Measurements from ENCODE around the gene CYB5A.
"Not testable (repeated sequence)": the region's sequence is repeated elsewhere in the genome, so short reads cannot be mapped to it uniquely, and the experiment has no call there.

Gene CYB5A

DNA sequence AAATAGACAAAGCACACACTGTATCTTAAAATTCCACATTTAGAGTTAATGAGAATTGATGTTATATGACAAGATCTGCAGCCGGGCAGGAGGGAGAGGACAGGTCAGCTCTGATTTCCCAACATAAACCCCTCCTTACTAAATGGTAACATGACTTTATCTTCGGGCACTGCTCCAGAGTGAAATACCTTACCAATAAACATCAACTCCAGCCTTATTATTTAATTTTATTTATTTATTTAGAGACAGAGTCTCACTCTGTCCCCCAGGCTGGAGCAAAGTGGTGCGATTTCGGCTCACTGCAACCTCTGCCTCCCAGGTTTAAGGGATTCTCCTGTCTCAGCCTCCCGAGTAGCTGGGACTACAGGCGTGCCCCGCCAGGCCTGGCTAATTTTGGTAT lies 1.7 kb downstream of the CYB5A start:
- TF ChIP-seq JUND (IDR thresholded peaks at IDR 0.05; ENCODE audit: low read depth), result no peak
- DNase-seq (ENCODE audit: low read depth in 1 of 2, low spot score in 1 of 2), result no peak
- in situ Hi-C loops (cut with HindIII; ENCODE audit: low pct_unique_long_range_greater_than_20kb, low sequenced_read_pairs), result no loop called here

DNA sequence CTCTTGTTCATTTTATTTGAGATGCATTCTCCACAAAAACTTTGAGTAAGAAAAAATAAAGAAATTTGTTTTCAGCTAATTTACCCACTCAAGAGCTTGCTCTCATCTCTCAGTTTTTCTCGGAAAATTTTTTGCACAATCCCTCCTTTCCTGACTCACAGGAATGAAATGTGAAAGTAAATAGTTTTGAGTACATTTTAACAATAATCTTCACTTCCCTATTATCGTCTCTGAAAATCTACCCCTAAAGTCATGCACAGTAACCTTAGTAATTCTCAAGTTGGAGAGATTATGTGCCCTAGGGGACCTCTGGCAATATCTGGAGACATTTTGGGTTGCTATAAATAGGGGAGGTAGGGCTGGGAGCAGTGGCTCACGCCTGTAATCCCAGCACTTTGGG lies 2.6 kb downstream of the CYB5A start:
- in situ Hi-C loops (cut with HindIII; ENCODE audit: low pct_unique_long_range_greater_than_20kb, low sequenced_read_pairs), result no loop called here
- TF ChIP-seq JUND (IDR thresholded peaks at IDR 0.05; ENCODE audit: low read depth), result no peak
- no peak for DNase-seq (ENCODE audit: low read depth in 1 of 2, low spot score in 1 of 2)

DNA sequence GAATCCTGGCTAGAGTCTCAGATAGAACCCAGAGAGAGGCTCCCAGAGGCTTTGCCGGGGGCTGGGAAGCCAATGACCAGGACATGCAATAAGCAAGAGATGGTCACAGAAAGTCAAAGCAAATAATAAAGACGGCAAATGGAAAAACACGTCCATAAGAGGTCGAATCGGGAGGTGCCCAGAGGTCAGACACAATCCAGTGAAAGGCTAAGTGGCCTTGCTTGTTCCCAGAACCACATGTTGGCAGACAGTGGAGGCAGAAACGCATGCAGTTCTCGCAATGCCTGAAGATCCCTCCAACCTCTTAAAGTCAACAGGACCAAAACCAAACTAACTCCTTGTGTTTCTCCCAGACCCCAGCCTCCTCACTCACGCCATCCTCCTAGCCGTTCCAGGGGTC lies 3.0 kb downstream of the CYB5A start:
- in situ Hi-C loops (cut with HindIII; ENCODE audit: low pct_unique_long_range_greater_than_20kb, low sequenced_read_pairs), result no loop called here
- TF ChIP-seq JUND (IDR thresholded peaks at IDR 0.05; ENCODE audit: low read depth), result no peak
- no peak for DNase-seq (ENCODE audit: low read depth in 1 of 2, low spot score in 1 of 2)

- TF ChIP-seq JUND (IDR thresholded peaks at IDR 0.05; ENCODE audit: low read depth), result no peak
- no peak for DNase-seq (ENCODE audit: low read depth in 1 of 2, low spot score in 1 of 2)
- in situ Hi-C loops (cut with HindIII; ENCODE audit: low pct_unique_long_range_greater_than_20kb, low sequenced_read_pairs), result no loop called here
Observed at GRCh38 chr18:74288041-74288440, 3.7 kb downstream of the CYB5A start.

DNA sequence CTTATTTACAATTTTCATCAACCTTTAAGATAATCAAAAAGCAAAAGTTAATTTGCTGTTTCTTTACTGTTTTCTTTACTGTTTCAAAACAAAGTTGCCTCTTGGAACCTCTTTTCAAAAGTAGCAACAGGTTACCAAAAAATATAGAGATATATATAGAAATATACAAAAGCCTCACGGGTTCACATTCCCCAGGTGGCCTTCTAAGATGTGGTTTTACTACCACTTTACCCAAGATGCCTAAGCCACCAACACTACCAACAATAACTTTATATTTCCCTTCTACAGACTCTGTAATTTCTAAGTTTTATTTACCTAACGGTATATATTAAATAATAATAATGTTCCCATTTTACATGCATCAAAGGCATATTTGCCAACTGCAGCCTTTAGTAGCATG lies 4.9 kb downstream of the CYB5A start:
- in situ Hi-C loops (cut with HindIII; ENCODE audit: low pct_unique_long_range_greater_than_20kb, low sequenced_read_pairs), result no loop called here
- TF ChIP-seq JUND (IDR thresholded peaks at IDR 0.05; ENCODE audit: low read depth), result no peak
- DNase-seq (ENCODE audit: low read depth in 1 of 2, low spot score in 1 of 2), result no peak

- in situ Hi-C loops (cut with HindIII; ENCODE audit: low pct_unique_long_range_greater_than_20kb, low sequenced_read_pairs), result no loop called here
- TF ChIP-seq JUND (IDR thresholded peaks at IDR 0.05; ENCODE audit: low read depth), result no peak
- no peak for DNase-seq (ENCODE audit: low read depth in 1 of 2, low spot score in 1 of 2)
Observed at GRCh38 chr18:74286106-74286855, 5.5 kb downstream of the CYB5A start.

DNA sequence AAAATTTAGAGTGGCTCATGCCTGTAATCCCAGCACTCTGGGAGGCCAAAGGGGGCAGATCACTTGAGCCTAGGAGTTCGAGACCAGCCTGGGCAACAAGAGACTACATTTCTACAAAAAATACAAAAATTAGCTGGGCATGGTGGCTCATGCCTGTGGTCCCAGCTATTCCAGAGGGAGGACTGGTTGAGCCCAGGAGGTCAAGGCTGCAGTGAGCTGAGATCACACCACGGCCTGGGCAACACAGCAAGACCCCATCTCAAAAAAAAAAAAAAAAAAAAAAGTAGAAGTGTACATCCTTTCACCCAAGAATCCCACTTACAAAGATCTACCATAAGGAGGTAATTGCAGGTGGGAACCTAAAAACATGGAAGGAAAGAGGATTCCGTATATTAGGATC lies 6.2 kb downstream of the CYB5A start:
- in situ Hi-C loops (cut with HindIII; ENCODE audit: low pct_unique_long_range_greater_than_20kb, low sequenced_read_pairs); DNase-seq (ENCODE audit: low read depth in 1 of 2, low spot score in 1 of 2): not testable (repeated sequence)

DNA sequence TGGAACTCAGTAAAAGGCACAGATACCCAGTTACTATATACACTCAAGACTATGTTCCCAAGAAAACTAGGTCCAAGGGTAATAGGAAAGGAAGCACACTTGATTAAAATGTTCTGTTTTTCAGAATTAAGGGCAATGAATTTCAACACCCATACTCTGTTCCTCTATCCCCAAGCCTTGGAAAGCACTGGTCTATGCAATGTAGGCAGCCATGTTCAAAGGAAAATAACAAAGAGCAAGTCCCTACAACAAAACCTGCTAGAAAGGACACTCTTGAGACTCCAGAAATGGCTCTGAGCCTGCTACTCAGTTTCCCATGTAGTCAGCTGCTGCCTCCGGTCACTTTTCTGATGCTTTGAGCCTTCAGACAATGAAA lies 6.8 kb downstream of the CYB5A start:
- DNase-seq (ENCODE audit: low read depth in 1 of 2, low spot score in 1 of 2), result no peak
- TF ChIP-seq JUND (IDR thresholded peaks at IDR 0.05; ENCODE audit: low read depth), result no peak
- in situ Hi-C loops (cut with HindIII; ENCODE audit: low pct_unique_long_range_greater_than_20kb, low sequenced_read_pairs), result no loop called here

DNA sequence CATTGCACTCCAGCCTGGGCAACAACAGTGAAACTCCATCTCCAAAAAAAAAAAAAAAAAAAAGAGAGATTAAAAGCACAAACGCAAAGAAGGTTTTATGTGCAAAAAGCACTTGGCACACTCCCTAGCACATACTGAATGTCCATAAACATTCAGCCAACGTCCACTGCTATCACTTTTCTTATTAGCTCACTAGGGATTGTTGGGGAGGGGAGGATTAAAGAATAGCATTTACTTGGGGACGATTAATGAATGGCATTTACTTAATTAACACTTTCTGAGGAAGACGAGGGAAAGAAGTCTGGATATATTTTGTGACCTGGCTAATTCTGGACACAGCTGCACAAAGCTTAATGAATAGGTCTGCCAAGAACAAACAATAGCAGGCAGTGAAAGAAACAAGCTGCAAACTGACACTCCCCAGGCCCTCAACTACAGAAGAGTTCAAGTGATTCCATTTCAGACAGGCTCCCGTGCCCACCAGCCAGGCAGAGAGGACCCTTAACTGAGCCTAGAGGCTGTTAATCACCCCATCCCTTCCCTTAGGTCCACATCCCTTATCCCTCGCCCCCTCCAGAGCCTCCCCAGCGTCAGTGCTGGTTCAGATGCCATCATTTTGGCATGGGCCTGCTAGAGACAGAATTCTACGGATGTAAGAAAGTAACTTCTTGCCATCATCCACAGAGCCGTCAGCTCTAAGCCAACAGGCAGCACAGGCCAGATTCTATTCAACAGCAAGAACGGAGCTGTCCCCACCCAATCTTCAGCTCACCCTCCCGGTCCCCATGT lies 7.4 kb downstream of the CYB5A start:
- in situ Hi-C loops (cut with HindIII; ENCODE audit: low pct_unique_long_range_greater_than_20kb, low sequenced_read_pairs), result no loop called here
- no peak for TF ChIP-seq JUND (IDR thresholded peaks at IDR 0.05; ENCODE audit: low read depth)
- no peak for DNase-seq (ENCODE audit: low read depth in 1 of 2, low spot score in 1 of 2)

DNA sequence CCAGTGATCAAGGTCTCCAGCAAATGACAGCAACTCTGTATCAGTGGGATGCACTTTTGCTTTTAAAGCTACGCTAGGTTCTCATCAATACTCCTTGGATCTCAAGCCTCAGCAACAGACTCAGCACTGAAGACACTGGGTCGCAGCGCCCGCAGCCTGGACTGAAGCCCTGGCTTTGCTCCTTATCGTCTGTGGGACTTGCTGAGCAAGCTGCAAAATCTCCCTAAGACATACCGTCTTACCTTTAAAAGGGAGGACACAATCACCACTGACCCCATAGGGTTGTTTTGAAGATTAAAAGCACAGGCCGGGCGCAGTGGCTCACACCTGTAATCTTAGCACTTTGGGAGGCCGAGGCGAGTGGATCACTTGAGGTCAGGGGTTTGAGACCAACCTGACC lies 8.1 kb downstream of the CYB5A start:
- DNase-seq (ENCODE audit: low read depth in 1 of 2, low spot score in 1 of 2), result no peak
- TF ChIP-seq JUND (IDR thresholded peaks at IDR 0.05; ENCODE audit: low read depth), result no peak
- in situ Hi-C loops (cut with HindIII; ENCODE audit: low pct_unique_long_range_greater_than_20kb, low sequenced_read_pairs), result no loop called here

DNA sequence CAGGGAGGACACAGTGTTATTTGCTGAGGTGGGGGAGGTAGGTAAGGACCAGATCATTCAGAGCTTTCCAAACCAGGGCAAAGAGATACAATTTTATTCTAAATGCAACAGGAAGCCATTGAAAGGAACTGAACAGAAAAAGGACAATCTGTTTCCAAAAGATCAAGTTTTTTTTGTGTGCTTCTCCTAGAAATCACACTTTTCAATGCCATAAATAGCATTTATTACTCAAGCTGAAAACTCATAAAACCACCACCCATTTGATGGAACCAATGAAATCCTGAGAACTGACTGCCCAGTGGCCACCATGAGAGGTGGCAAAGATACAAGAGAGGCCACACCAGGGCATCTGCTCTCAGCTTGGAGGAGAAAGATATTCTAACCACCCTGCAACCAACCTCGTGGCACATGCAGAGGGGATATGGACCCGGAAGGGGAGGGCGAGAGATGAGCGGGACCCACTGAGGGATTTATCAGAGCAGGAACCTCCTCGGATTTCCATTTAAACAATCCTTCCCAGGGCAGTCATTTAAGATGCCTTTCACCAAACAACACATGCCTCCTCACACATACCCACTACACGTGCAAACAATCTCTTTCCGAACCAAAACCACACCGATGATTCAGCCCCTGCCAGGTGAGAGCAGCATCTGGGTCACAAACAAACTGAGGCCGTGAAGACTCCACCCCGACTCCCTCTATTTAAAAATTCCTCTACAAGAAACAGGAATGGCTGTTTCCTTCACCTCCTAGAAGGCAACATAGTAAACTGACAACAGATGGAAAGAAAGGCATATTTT lies 8.8 kb downstream of the CYB5A start:
- TF ChIP-seq JUND (IDR thresholded peaks at IDR 0.05; ENCODE audit: low read depth), result no peak
- in situ Hi-C loops (cut with HindIII; ENCODE audit: low pct_unique_long_range_greater_than_20kb, low sequenced_read_pairs), result no loop called here
- DNase-seq (ENCODE audit: low read depth in 1 of 2, low spot score in 1 of 2), result no peak

DNA sequence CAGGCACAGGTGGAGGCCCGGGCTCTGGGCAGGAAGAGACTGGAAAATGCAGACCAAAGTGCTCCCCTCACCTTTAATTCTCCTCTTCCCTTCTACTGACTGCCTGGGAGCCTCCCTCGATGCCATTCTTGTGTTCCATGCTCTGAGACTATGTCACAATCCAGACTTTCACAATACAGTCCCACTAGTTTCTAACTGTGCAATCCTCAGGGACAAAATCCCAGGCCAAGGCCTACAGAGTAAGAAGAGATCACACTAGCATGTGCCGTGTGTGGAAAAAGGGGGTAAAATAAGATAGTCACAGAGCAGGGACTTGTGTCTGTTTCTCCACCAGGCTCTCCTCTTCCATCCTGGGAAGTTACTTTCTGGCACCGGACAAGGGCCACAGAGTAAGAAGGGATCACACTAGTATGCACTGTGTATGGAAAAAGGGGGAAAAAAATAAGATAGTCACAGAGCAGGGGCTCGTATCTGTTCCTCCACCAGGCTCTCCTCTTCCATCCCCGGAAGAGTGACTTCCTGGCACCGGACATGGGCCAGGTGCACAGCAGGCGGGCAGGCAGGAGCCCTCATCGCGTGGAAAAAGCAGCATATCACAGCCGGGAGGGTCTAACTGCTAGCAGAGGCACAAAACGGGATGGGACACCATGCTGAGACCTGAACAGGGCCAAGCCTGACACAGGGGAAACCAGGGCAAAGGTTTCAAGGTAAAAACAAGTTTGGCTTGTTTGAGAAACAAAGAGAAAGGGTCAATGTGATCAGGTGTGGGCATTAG lies 9.6 kb downstream of the CYB5A start:
- in situ Hi-C loops (cut with HindIII; ENCODE audit: low pct_unique_long_range_greater_than_20kb, low sequenced_read_pairs), result no loop called here
- DNase-seq (ENCODE audit: low read depth in 1 of 2, low spot score in 1 of 2), result peak in 1 of 2 experiments; percentile 42
- TF ChIP-seq JUND (IDR thresholded peaks at IDR 0.05; ENCODE audit: low read depth), result no peak

All from T47D (cell line).